PC-9 (cell line): ENCODE results near the gene ZNF653. TPM values are rescaled to one million over a fixed set of nuclear protein-coding genes. Genes with fewer than 3 reads are reported as not detected.

Experiments used
- BruUV-seq: library from RNA; stranded (reverse); fragments of 400-500 nt; replicated peaks from 2 replicates; lab custom pipeline; 2021; lab: Mats Ljungman, UMichigan
- CTCF ChIA-PET: fragments of 300-600 bp; sonication (Branson Sonifier 250); formaldehyde crosslinking; loops from one replicate; lab custom pipeline; 2022; ENCODE audit warnings: antibody characterized with exemption; lab: Charles Lee
- POLR2A ChIA-PET: fragments of 300-600 bp; sonication (Branson Sonifier 250); formaldehyde crosslinking; loops from one replicate; lab custom pipeline; 2022; ENCODE audit warnings: antibody characterized with exemption; ENCODE audit not compliant: unreplicated experiment; lab: Charles Lee
- DNase-seq, 2 experiments: peaks; one replicate each; pipeline versions ENCODE4 v3.0.0 to v3.0.0-alpha.2; 2015 to 2022; ENCODE audit warnings: mixed read lengths in 1 of 2
- H2AFZ ChIP-seq: fragments of 200-600 bp; sonication (generic); 2 replicates; pipeline ENCODE4 v1.8.1; 2017; ENCODE audit warnings: antibody characterized with exemption
- H3F3A ChIP-seq: fragments of 200-600 bp; sonication (generic); 2 replicates; pipeline ENCODE4 v1.8.1; 2017; ENCODE audit warnings: antibody characterized with exemption, mild to moderate bottlenecking, low read depth; ENCODE audit not compliant: insufficient read depth
- H3K27ac ChIP-seq: fragments of 200-600 bp; sonication (generic); 2 replicates; pipeline ENCODE4 v1.6.1; 2016; ENCODE audit warnings: mixed run types
- H3K27me3 ChIP-seq: fragments of 200-600 bp; sonication (generic); 2 replicates; pipeline ENCODE4 v1.6.1; 2016; ENCODE audit warnings: low read depth, mixed run types; ENCODE audit not compliant: insufficient read depth
- H3K36me3 ChIP-seq: fragments of 200-600 bp; sonication (generic); 2 replicates; pipeline ENCODE4 v1.6.1; 2016; ENCODE audit warnings: low read depth, mixed run types
- H3K4me1 ChIP-seq: fragments of 200-600 bp; sonication (generic); replicated peaks from 2 replicates; pipeline ENCODE4 v1.6.1; 2016; ENCODE audit warnings: mixed run types; ENCODE audit not compliant: insufficient read depth
- H3K4me2 ChIP-seq: fragments of 200-600 bp; sonication (generic); 2 replicates; pipeline ENCODE4 v1.6.1; 2017; ENCODE audit warnings: mixed run types
- H3K4me3 ChIP-seq: fragments of 200-600 bp; sonication (generic); 2 replicates; pipeline ENCODE4 v1.6.1; 2016; ENCODE audit warnings: mixed run types
- H3K79me2 ChIP-seq: fragments of 200-600 bp; sonication (generic); 2 replicates; pipeline ENCODE4 v1.6.1; 2017; ENCODE audit warnings: low read depth, mixed run types
- H3K9me2 ChIP-seq: fragments of 200-600 bp; sonication (generic); 2 replicates; pipeline ENCODE4 v1.8.1; 2017; ENCODE audit warnings: mild to moderate bottlenecking; ENCODE audit not compliant: insufficient read depth
- H3K9me3 ChIP-seq: fragments of 200-600 bp; sonication (generic); 2 replicates; pipeline ENCODE4 v1.8.1; 2016; ENCODE audit warnings: low read depth; ENCODE audit not compliant: insufficient read depth
- H4K20me1 ChIP-seq: fragments of 200-600 bp; sonication (generic); 2 replicates; pipeline ENCODE4 v1.8.1; 2017; ENCODE audit not compliant: insufficient read depth
- CTCF ChIP-seq: fragments of 200-600 bp; sonication (generic); conservative IDR thresholded peaks from 2 replicates; pipeline ENCODE4 v1.6.1; 2017; ENCODE audit warnings: mixed run types, antibody characterized with exemption, mild to moderate bottlenecking, moderate library complexity
- EZH2 ChIP-seq: fragments of 200-600 bp; sonication (generic); IDR thresholded peaks from 2 replicates; pipeline ENCODE4 v1.8.0; 2017; ENCODE audit warnings: antibody characterized with exemption, low read depth
- intact Hi-C: fragments of 100-400 bp; cut with micrococcal nuclease; formaldehyde crosslinking; loops from one replicate; pipeline ENCODE4 v1.10.0; 2022; ENCODE audit not compliant: unreplicated experiment
- total RNA-seq: library from RNA; stranded (reverse); gene quantifications from 2 replicates; pipeline ENCODE4 v1.2.3, GENCODE V29; 2021

The ZNF653 gene
- total RNA-seq, 1 experiment from 2014 or later, result 13.4 TPM

GRCh38 chr19:11453468-11454341 is 51.9 kb downstream of the ZNF653 start:
- H3K27me3 ChIP-seq, result no peaks in the 10 kb centered on the region
- no peaks in the 10 kb centered on the region for H3K79me2 ChIP-seq
- H3K9me2 ChIP-seq, result no peaks in the 10 kb centered on the region
- TF ChIP-seq CTCF (peak; percentile 64), EZH2 (no peak)
- H3K4me3 ChIP-seq, result no peak overlapping the region
- H3K4me1 ChIP-seq, result no peaks in the 10 kb centered on the region
- DNase-seq, result no peak
- no peak overlapping the region for H2AFZ ChIP-seq
- H3K9me3 ChIP-seq, result no peaks in the 10 kb centered on the region
- no peaks in the 10 kb centered on the region for H4K20me1 ChIP-seq
- H3F3A ChIP-seq, result peaks cover 17% of the 10 kb centered on the region; the same call in 1 of the 2 replicates
- no peak overlapping the region for H3K4me2 ChIP-seq
- BruUV-seq, result no TSS peak
- no peak overlapping the region for H3K27ac ChIP-seq
- CTCF ChIA-PET, result no interaction called here
- intact Hi-C loops, result no loop called here
- POLR2A ChIA-PET, result no interaction called here
- H3K36me3 ChIP-seq, result no peaks in the 10 kb centered on the region

GRCh38 chr19:11452620-11453310 is 52.9 kb downstream of the ZNF653 start:
- intact Hi-C loops, result no loop called here
- ChIA-PET POLR2A (interaction anchor here (0.6 kb wide), 1 partner anchor 30 kb away, joined by 11 read pairs; no protein-coding TSS in a partner anchor), CTCF (interaction anchor here (0.6 kb wide), 1 partner anchor 70 kb away, joined by 3 read pairs; no protein-coding TSS in a partner anchor)
- Histone ChIP-seq H4K20me1 (no peaks in the 10 kb centered on the region), H3K9me2 (no peaks in the 10 kb centered on the region), H3K27ac (no peak overlapping the region), H3K79me2 (no peaks in the 10 kb centered on the region), H2AFZ (no peak overlapping the region), H3K36me3 (no peaks in the 10 kb centered on the region; the same call in 1 of the 2 replicates), H3F3A (peaks cover 17% of the 10 kb centered on the region; the same call in 1 of the 2 replicates), H3K27me3 (no peaks in the 10 kb centered on the region), H3K4me2 (no peak overlapping the region), H3K9me3 (no peaks in the 10 kb centered on the region), H3K4me1 (no peaks in the 10 kb centered on the region), H3K4me3 (no peak overlapping the region)
- no TSS peak for BruUV-seq
- no peak for DNase-seq
- TF ChIP-seq CTCF (no peak; the same call in 1 of the 2 replicates), EZH2 (no peak)

- DNase-seq, result no peak
- TF ChIP-seq CTCF, result no peak
- Histone ChIP-seq H3F3A (peaks cover 17% of the 10 kb centered on the region; the same call in 1 of the 2 replicates), H3K79me2 (no peaks in the 10 kb centered on the region), H3K27ac (no peak overlapping the region), H3K36me3 (no peaks in the 10 kb centered on the region; the same call in none of the 2 replicates), H3K4me3 (no peak overlapping the region), H3K4me1 (no peaks in the 10 kb centered on the region), H3K9me3 (no peaks in the 10 kb centered on the region), H3K4me2 (no peak overlapping the region), H2AFZ (no peak overlapping the region), H4K20me1 (peaks cover 2% of the 10 kb centered on the region; the same call in 1 of the 2 replicates), H3K9me2 (no peaks in the 10 kb centered on the region), H3K27me3 (no peaks in the 10 kb centered on the region)
- ChIA-PET CTCF (interaction anchor here (0.6 kb wide), 2 partner anchors 69 to 108 kb away, joined by 3 to 7 read pairs; no protein-coding TSS in a partner anchor), POLR2A (interaction anchor here (0.6 kb wide), 1 partner anchor 30 kb away, joined by 11 read pairs; no protein-coding TSS in a partner anchor)
- intact Hi-C loops, result no loop called here
- no TSS peak for BruUV-seq
These were observed 53.6 kb downstream of the ZNF653 start for GRCh38 chr19:11451871-11452619.
